GM21786 (cell line): Measurements from ENCODE around the gene MYH15.
A peak's percentile ranks its signal among the peaks of the same experiment; 100 is the strongest.

ENCODE experiments used
- ATAC-seq: cut with Tn5 transposase; IDR thresholded peaks from one replicate; pipeline ENCODE4 v1.9.1; 2021; ENCODE audit not compliant: unreplicated experiment

MYH15 gene

DNA sequence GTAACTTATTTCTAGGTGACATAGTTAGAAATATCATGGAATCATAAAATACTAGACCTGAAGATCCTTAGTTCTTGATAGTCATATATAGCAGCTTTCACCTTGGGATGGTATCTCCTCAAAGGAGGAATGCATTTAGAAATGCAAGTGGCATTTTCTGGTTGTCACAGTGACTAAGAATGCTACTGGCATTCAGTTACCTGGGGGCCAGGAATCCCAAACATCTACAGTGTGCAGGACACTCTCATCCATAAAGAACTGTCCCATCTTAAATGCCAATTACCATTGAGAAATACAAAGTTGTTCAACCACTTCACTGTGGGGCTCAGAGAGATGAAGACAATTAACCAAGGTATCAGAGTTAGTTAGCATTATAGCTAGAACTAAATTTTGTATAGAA is 36.7 kb downstream of the MYH15 start:
- ATAC-seq = no peak

DNA sequence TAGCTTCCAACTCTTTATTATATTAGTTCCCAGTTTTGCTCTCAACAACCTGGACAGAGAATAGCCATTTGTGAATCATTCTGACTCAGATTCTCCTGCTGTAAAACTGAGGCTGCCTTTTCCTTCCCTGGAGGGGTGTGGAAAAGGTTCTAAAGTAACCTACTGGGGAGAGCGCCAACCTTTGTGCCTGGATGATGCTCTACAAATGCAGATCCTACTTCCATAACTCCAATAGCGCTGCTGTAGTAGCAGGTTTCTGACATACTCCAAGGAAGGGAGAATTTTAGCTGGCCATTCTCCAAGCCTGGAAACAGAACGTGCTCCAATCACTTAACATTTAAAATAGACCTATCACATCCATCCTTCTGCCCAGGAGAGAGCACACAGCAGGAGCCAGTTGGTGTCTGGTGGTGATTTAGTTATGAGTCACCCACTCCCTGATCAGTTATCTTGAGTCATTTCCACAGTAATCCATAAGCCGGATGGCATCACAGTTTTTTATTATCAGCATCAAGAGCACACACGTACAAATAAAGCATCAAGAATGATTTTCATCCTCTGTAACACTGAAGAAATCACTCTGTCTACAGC is 38.3 kb downstream of the MYH15 start:
- no peak for ATAC-seq

DNA sequence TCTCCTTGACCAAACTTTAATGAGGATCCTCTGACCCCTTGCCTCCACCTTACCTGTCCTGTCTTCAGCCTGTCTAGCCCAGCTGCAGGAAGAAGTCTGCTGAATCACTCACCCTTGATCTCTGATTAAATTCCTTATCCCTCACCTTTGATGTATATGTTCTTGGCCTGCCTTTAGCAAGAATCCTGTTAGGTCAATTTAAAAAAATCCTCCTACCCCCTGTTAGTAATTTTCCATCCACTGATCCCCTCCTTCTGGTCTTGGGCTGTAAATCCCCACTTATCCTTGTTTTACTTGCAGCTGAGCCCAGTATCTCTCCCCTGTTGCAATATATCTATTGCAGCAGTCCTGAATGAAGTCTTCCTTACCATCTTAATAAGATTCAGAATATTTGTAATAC is 39.0 kb downstream of the MYH15 start:
- no peak for ATAC-seq

DNA sequence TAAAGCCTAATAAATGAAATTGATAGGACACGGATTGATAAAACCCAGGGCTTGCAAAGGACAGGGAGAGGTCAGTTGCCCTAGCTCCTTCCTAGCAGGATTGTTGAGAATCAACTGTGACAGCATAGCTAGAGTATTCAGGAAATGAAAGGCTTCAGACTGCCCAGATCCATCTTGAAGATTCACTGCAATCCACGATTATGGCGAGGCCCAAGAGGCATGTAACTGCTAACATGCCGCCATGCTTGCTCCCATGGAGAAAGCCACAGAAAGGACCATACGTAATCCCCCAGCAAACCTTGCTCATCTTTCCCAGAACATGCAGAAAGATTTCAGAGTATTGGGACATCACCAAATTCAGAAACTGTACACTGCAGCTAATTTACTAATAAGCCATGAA is 41.3 kb downstream of the MYH15 start:
- no peak for ATAC-seq

DNA sequence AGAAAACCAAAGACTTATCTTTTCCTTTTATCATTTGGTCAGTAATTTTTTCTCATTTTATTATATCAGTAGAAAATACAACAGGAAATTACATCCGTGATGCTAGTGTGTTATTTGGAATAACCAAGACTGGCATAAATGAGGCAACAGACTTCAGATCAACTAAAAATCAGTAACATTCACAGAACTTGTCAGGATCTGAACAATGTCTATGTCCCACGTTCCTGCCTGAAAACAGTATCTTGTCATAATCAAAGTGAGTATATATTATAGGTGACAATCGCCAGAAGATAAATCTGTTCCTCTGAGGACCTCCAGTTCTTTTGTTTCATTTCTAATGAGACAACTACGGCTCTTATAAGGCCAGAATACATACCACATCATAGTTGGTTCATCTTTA is 41.8 kb downstream of the MYH15 start:
- no peak for ATAC-seq

- ATAC-seq = no peak
These were observed 47.5 kb downstream of the MYH15 start for GRCh38 chr3:108462899-108463298.

GRCh38 chr3:108461661-108462111 is 48.7 kb downstream of the MYH15 start:
- peak; percentile 69 for ATAC-seq

GRCh38 chr3:108459225-108459624 is 51.2 kb downstream of the MYH15 start:
- ATAC-seq = no peak

DNA sequence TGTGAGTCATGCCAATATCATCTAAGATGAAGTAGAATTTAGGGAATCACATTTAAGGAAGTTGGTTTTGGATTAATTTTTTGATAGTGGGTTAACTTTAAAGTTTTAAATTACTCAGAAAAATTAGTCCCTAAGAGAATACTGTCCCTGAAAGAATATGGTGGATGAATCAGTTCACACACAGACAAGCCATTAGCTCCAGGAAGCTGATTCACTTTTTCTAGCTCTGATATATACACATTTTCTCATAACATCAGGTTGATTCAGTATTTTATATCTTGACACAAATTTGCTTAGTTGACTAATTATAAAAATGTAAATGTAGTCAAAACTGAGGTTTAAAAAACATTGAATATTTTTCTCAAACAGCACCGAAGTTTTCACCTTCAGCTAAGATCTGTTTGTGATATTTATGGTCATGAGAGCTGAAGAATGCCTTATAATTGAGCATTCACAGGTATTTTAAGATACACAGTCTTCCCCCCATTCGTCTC is 55.1 kb downstream of the MYH15 start:
- no peak for ATAC-seq

- ATAC-seq = no peak
These were observed 56.8 kb downstream of the MYH15 start for GRCh38 chr3:108453565-108453964.

DNA sequence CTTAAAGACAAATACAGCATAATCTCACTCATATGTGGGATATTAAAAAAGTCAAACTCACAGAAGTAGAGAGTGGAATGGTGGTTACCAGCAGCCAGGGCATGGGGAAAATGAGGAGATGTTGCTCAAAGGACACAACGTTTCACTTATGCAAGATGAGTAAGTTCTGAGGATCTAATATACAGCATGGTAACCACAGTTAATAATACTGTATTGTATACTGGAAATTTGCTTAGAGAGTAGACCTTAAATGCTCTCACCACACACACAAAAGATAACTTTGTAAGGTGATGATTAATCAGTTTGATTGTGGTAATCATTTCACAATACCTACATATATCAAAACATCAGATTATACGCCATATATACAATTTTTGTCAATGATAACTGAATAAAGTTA is 60.0 kb downstream of the MYH15 start:
- ATAC-seq = no peak

DNA sequence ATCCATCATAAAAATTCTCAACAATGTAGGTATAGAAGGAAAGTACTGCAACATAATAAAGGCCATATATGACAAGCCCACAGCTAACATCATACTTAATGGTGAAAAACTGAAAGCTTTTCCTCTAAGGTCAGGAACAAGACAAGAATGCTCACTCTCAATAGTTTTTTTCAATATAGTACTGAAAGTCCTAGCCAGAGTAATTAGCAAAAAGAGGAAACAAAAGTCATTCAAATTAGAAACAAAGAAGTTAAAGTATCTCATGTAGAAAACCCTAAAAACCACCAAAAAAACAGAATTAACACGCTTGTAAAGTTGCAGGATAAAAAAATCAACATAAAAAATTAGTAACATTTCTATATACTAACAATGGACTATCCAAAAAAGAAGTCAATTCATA is 61.8 kb downstream of the MYH15 start:
- peak; percentile 52 for ATAC-seq

GRCh38 chr3:108447096-108447847 is 63.1 kb downstream of the MYH15 start:
- no peak for ATAC-seq

- ATAC-seq = no peak
These were observed 68.1 kb downstream of the MYH15 start for GRCh38 chr3:108442281-108442680.

GRCh38 chr3:108441518-108441917 is 68.9 kb downstream of the MYH15 start:
- no peak for ATAC-seq

DNA sequence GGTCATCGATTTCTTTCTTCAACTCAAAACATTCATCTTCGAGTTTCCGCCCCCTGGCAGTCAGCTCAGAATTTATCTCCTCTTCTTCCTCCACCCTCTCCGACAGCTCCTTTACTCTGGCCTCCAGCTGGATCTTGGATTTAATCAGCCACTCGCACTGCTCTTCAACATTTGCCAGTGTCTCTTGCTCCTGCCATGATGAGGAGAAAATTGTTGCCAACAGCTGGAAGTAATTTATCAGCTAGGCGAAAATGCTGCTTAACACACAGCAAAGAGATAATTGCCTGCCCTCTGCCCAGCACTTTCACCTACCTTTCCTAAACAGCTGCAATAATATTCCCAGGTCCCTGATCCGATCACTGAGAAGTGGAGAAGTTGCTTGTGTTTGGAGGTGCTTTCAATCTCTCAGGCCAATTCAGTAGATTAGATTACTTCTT is 69.3 kb downstream of the MYH15 start:
- ATAC-seq = no peak

GRCh38 chr3:108438542-108438941 is 71.9 kb downstream of the MYH15 start:
- ATAC-seq = no peak

DNA sequence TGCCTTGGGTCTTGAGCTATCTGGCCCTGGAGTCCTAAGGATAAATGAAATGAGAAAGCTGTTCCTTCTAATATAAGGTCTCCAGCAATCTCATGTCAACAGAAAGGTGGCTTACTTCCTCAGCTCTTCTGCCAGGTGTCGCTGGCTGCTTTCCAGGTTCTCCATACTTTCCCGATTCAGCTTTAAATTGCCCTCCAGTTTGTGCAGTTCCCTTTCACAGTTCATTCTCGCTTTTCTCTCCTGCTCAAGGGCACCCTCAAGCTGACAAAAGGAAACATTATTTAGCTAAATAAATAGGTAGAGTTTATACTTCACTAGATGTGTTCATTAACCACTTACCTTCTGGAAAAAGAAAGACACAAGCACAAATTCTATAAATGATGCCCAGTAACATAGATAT is 73.0 kb downstream of the MYH15 start:
- ATAC-seq = no peak

DNA sequence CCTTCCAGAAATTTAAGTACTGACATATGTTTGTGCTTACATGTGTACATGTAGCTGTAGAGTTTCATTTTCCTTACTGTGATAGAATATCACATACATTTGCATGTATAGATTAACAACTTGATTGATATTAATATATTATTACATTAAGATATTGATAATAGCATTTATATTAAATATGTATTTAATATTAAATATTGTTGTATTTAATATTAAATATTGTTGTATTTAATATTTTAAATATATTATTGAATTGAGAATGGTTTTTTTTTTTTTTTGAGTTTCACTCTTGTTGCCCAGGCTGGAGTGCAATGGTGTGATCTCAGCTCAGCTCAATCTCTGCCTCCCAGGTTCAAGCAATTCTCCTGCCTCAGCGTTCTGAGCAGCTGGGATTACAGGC is 76.5 kb downstream of the MYH15 start:
- no peak for ATAC-seq

DNA sequence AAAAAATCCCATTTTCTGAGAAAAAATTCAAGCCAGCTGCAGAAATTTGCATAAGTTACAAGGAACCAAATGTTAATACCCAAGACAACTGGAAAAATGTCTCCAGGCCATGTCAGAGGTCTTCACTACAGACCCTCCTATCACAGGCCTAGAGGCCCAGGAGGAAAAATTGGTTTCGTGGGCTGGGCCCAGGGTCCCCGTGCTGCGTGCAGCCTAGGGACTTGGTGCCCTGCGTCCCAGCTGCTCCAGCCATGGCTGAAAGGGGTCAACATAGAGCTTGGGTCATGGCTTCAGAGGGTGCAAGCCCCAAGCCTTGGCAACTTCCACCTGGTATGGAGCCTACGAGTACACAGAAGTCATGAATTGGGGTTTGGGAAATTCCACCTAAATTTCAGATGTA is 78.0 kb downstream of the MYH15 start:
- ATAC-seq = no peak

DNA sequence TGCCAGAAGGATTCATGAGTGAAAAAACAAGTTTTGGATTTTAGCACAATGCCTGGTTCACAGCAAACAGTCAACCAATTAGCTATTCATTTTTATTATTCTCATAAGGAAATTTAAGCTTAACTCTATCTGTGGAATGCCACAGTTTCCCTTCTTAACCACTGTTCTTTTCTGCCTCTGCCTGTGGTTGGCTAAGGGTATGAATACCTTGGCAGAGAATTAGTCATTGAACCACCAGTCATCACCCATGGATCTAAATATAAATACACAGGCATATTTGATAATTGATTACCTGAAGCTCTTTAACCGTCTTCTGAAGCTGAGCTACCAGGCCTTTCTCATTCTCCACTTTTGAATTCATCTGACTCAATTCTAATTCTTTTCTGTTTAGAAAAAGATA is 79.9 kb downstream of the MYH15 start:
- no peak for ATAC-seq

DNA sequence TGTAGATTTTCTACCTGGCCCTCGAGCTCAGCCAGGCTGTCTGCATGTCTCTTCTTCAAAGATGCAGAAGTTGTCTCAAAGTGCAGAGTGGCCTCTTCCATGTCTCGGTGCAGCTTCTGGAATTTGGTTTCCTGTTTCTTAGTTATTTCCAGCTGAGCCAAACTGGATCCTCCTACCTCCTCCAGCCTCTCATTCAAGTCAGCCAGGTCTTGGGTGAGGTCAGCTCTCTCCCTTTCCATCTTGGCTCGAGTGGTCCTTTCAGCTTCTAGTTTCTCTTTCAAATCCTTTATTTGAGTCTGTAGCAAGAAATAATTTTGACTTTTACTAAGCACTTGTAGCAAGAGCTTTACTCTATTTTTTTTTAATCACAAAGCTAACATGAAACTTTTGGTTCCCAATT is 81.8 kb downstream of the MYH15 start:
- no peak for ATAC-seq

DNA sequence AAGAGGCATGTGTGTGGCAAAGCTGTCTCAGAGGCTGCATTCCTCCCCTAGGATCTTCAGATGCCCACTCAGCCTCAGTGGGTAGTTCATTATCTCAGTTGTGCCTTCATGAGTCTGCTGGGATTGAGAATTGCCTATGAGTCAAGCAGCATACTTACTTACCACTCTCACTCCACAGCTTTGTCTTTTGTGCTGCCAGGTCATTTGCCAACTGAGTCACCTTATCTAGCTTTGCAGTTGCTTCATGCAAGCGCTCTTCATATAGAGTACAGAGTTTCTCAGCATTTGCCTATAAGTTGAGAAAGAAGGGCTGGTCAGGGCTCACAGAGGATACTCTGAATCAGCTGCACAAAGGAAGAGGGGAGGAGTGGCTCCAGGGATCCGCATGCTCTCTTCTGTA is 89.5 kb downstream of the MYH15 start:
- ATAC-seq = no peak
